T-helper 2 cell treated with Interferon-gamma antibody and Interleukin-4, amounts not matched to agents 100 ng/mL and 5 ng/mL, for 36 hours (primary cell): ENCODE data around the gene LTBR. TPM values are rescaled to one million over a fixed set of nuclear protein-coding genes. Genes with fewer than 3 reads are reported as not detected.

Experiments used
- intact Hi-C: fragments of 100-400 bp; cut with micrococcal nuclease; formaldehyde crosslinking; loops from one replicate; pipeline ENCODE4 v1.15.1; 2023
- total RNA-seq: library from RNA; stranded (reverse); gene quantifications from 2 replicates; pipeline ENCODE4 v1.2.3, GENCODE V29; 2022

Gene LTBR
- total RNA-seq, 1 donor from 2014 or later, result 0.20 TPM

DNA sequence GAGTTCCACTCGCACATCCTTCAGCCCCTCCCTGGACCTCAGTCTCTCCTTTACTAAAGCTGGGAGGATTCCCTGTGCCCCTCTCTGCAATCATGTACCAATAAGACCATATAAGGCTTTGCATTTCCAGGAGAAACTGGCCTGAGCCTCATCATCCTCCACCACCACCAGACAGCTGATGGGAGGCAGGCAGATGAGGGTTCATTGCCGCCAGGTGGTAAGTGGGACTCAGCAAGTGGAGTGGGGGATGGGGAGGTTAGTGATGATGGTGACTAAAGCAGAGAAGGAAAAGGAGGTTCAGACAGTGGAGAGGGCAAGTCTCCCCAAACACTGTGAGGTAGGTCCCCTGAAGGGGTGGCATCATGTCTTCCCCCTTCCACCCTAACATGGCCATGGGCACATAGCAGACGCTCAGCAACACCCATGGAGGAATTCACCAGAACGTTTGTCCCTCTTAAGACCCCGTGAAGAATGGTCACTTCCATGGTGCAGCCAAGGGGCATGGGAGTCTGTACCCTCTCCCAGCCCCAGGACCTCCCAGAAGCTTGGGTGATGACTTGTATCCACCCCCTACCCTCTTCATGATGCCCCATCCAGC is 37.6 kb upstream of the LTBR start:
- intact Hi-C loops, result no loop called here

DNA sequence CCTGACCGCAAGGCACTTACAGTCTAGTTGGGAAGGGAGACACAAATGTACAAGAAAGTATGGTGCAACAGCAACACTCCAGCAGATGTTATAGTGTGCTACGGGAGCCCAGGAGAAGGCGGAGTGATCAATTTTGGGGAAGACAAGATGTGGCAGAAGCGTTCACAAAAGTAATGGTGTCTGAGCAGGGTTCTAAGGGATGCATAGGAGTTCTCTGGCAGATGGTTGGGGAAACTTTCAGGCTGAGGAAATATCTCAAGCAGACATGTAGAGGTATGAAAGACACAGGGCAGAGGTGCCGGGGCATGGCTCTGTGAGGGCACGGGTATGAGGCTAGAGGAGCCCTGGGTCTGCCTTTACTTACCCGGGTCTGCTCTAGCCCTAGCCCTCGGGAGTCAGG is 37.0 kb upstream of the LTBR start:
- intact Hi-C loops, result no loop called here

DNA sequence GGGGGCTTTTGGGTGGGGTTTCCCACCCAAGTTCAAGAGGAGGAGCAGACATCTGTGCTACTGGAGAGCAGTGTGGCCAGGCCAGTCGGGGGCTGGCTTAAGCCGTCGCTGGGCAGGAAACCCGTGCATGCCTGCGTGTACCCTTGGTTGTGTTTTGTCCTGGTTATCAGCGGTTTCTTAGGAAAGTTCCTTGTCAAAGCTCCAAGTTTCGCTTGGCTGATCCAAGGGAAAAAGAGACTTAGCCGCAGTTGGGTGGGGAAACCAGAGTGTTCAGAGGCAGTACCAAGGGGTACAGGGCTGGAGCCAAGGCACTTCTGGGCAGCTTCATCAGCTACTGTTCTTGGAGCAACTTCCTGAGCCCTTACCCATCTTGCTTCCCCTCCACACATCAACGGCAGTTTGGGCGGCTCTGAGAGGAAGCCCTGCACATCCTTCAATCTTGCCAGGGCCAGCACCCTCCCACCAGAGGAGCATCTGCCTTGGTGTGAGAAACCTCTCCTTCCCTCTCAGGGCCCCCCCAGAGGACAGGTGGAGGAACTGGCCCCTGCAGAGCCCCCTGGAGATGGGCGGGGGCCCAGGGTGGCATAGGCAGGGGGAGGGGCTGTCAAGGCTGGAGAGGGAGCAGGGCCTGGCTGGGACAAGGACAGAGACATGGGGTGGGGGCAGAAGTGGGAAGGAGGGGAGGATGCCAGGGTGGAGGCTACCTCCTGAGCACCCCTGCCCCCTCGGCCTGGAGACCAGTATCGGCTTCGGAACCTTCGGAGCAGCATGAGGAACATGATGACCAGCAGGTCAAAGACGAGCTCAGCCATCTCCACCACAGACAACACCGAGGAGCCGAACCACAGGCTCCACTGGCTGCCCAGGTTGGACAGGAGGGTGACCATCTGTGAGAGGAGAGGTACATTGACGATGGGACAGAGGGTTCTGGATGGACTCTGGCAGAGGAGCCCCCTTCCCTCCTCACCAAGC is 36.3 kb upstream of the LTBR start:
- intact Hi-C loops, result no loop called here

DNA sequence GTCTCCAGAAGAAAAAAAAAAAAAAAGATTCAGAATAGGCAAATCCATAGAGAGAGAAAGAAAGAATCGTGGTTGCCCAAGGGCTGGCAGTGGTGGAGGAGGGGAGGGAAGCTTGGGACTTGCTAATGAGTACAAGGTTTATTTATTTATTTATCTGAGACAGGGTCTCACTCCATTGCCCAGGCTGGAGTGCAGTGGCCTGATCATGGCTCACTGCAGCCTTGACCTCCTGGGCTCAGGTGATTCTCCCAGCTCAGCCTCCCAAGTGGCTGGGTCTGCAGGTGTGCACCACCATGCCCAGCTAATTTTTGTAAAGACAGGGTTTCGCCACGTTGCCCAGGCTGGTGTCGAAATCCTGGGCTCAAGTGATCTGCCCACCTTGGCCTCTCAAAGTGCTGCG is 32.3 kb upstream of the LTBR start:
- intact Hi-C loops, result no loop called here

DNA sequence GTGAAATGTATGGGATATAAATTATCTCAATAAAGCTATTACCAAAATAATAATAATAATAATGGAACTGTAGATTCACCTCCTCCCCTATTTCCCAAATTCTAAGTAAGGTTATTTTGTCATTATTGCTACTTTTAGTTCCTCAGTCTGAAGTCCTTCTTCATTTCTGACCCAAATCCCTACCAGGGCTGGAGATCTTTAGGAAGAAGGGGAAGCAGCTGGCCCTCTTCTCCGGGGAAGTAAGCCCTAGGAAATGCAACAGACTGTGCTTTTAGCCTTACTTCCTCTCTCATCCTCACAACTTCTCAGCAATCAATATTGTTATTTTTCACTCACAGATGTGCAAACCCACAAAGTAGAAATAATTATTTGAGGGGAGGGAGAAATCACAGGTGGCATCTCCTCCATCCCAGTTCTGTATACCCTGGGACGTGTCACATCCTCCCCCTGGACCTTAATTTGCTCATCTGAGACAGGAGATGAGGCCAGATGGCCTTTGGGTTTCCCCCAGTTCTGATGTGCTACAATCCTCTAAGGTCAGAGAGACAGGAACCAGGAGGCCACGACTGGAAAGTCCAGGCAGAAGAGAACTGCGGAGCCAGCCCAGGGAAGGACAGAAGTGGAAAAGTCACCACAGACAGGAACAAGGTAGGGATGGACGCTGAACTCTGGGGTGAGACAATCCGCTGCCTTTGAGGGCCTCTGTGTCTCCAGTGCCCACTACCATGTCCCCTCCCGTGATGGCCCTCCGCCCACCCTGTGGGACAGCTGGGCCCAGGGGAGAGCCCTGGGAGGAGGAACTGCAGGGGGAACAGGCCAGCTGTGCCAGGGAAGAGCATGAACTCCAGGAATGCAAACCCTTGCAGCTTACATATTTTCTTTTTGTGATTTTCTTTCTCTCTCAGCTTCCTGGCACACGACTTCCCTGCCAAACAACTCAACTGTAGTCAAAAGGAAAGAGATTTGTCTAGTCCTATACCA is 31.5 kb upstream of the LTBR start:
- intact Hi-C loops, result no loop called here

DNA sequence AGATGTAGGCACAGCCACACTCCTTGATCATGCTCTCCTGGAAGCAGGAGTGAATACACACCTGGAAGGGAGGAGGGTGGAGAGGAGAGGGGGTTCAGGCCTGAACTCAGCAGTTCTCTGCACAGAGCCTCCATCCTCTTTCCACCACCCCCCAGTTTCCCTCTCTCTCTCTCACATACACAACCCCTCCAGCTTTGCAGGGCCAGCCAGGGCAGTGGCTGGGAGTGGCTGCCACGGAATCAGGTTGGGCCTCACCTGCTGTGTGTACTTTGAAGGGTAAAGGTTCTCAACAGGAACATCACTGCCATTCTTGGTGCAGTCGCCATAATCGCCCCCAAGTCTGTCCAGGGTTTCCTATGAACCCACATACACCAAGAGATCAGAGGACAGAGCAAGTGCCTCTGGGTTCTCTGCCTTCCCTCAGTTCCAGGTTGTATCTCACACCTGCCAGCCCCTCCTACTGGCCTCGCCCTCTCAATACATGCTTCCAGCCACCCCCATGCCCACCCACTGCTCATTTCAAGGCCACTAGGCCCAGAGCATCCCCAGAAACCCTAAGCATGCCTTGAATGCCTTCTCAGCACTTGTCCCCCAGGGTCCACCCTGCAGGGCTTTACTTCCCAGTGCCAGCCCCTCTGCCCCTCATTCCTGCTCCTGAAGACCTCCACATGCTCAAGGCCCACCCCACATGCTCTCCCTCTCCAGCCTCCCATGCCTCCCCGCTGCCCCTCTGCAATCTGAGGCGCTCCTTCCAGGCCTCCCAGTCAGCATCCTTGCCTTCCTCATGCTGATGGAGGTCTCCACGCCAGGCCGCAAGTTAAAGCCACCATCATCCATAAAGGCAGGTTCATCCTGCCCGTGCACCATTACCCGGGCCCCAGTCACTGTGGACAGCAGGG is 29.2 kb upstream of the LTBR start:
- intact Hi-C loops, result no loop called here

DNA sequence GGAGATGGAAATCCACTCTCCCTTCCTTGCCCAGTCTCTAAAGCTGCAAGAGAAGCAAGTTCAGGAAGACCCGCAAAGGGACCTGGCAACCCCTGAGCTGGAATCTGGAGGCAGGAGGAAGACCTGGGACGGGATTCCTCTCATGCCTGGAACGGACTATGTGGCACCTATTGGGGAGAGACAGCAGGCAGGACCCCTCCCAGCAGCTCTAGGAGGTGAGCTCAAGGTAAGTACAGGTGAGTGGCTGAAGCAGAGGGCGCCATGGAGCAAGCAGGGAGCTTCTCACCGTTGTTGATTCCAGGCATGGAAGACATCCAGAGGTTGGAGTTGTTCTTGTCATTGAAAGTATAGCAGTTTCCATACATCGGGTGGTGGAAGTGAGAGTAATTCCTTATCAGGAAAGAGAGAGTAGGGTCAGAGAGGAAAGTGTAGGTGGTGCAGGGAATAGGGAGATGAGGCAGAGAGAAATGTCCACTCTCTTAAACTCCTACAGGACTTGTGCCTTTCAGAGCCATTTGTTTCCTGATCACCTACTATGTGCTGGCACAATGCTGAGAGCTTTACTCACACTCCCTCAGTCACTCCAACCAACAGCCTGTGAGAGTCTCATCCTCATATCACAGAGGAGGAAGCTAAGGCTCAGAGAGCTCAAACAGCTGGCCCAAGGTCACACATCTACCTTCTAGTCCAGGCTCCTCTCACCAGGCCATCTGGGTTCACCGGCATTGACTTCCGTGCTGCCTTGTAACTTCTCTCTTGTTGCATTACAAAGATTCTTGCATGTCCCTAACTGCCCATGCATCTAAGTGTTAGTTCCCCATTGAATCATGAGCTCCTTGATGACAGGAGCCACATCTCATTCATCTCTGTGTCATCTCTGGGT is 28.2 kb upstream of the LTBR start:
- intact Hi-C loops, result no loop called here

DNA sequence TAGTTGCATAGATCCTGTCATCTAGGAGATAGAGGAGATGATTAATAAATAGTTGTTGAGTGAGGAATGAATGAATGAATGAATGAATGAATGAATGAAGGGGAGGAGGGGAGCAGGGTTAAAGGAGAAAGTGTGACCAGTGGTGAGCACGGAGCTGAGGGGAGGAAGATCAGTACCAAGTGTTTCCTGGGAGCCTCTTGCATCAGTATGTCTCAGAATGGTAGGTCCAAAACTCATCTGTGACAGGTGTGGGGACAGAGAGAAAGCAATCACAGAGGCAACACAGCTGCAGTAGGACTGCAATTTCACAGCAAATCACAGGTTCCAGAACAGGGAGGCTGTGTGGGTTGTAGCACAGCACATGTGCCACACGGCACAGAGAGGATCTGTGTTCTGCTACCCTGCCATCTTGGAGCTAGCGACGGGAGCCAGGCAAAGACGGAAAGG is 27.6 kb upstream of the LTBR start:
- intact Hi-C loops, result no loop called here

DNA sequence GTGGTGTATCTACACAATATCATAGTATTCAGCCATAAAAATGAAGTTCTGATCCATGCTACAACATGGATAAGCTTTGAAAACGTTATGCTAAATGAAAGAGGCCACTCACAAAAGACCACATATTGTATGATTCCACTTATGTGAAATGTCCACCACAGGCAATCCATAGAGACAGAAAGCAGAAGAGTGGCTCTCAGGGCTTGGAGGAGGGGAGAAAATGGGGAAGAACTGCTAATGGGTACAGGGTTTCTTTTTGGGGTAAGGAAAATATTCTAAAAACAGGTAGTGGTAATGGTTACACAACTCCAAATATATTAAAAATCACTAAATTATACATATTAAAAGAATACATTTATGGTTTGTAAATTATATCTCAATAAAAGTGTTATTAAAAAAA is 25.1 kb upstream of the LTBR start:
- intact Hi-C loops, result no loop called here

DNA sequence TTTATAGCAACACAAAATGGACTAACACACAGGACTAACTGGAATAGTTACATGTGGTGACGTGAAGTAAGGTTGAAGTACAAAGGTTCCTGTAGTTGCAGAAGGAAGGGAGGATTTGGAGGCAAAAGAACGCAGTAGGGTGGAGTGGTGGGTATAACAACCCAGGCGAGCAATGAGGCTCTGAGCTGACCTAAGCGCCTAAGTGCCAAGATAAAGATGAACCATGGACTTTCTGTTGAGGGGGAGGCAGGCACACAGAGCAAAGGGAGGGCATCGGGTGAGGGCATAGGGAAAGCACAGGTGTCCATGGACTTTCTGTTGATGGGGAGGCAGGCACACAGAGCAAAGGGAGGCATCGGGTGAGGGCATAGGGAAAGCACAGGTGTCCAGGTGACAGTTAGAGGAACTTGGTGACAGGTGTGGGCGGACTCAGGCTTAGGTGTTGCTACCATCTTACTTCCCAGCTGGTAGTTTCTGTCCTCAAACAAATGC is 23.8 kb upstream of the LTBR start:
- intact Hi-C loops, result loop anchor here (5.0 kb wide), 1 partner anchor 158 kb away; the partner anchor contains the start of gene CD9

DNA sequence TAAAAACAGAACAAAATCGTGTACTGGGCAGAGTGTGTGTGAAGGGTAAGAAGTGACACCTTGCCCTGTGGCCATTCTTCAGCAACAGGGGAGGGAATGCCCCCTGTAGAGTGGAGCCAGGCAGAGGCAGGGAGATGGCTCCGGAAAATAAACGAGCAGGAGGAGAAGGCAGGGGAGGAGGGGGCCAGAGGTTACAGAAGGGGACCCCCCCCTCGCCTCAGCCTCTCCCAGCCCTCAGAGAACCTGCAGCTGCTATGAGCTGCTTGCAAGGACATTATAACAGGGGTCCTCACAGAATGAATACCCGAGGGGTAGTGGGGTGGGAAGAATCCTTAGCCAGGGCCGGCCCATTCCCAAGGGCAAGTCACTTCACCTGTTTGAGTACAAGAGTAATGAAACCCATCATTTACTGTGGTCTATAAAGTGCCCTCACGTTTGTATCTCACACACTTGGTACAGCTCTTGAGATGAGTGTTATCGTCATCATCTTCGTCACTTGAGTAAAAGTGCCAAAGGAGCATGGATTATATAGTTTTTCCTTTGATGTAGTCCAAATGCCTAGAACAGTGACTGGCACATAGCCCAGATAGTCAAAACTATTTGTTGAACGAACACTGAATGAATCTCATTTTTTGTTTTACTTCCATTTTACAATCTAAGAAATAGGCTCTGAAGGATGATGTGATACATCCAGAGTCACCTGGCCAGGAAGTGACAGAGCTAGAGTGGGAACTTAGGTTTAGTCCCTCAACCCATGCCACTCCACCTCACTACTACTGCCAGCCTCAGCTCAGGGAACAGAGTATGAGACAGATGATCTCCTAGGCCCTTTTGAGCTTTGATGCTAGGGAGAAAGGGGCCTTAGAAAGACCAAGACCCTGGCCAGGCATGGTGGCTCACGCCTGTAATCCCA is 23.1 kb upstream of the LTBR start:
- intact Hi-C loops, result loop anchor here (5.0 kb wide), 1 partner anchor 159 kb away; the partner anchor contains the start of gene CD9

DNA sequence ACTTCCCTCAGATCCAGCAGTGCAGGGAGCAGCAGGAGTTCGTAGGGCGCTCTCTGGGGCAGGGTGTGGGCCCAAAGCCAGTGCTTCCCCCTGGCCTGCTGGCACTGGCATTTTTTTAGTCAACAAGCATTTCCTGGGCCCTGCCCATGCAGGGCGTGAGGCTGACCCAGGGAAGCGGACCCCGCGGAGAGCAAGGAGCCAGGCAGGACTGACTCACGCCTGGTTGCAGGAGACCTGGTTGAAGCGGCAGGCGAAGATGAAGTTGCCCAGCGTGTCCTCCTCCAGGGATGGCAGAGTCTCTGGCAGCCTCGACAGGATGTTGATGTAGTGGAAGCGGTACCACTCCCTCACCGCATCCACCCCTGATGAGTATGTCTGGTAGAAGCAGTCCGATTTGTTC is 22.1 kb upstream of the LTBR start:
- intact Hi-C loops, result loop anchor here (2.0 to 5.0 kb wide), 2 partner anchors 21 to 160 kb away; partner anchors contain the start of gene CD9

DNA sequence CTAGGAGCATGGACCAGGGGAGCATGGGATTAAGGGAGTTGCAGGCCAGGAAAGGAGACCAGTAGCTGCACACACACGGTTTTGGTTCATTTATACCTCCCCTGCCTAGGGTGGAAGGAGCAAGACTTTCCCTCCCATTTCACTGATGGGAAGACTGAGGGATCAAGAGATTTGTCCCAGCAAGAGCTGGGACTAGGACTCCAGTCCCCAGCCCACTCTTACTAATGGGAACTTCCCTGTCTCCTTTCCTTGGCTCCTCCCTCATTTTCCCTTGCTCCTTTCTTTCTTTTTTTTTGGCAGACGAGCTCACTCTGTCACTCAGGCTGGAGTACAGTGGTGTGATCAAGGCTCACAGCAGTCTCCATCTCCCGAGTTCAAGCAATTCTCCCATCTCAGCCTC is 21.6 kb upstream of the LTBR start:
- intact Hi-C loops, result loop anchor here (2.0 to 5.0 kb wide), 2 partner anchors 22 to 160 kb away; partner anchors contain the start of gene CD9

DNA sequence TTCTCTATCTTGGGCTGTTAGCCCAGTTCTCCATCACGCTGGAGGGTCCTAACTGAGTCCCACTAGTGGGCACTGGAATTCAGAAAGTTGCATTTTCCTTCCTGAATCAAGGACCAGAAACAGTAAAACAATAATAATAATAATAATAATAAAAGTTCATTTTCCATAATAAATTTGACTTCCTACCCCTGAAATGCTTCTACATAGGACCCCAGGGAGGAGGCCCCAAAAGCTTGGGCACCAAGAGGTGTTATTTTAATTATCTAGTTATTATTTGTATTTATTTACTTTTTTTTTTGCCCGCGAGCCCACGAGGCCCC is 21.0 kb upstream of the LTBR start:
- intact Hi-C loops, result loop anchor here (2.0 to 5.0 kb wide), 2 partner anchors 22 to 161 kb away; partner anchors contain the start of gene CD9

DNA sequence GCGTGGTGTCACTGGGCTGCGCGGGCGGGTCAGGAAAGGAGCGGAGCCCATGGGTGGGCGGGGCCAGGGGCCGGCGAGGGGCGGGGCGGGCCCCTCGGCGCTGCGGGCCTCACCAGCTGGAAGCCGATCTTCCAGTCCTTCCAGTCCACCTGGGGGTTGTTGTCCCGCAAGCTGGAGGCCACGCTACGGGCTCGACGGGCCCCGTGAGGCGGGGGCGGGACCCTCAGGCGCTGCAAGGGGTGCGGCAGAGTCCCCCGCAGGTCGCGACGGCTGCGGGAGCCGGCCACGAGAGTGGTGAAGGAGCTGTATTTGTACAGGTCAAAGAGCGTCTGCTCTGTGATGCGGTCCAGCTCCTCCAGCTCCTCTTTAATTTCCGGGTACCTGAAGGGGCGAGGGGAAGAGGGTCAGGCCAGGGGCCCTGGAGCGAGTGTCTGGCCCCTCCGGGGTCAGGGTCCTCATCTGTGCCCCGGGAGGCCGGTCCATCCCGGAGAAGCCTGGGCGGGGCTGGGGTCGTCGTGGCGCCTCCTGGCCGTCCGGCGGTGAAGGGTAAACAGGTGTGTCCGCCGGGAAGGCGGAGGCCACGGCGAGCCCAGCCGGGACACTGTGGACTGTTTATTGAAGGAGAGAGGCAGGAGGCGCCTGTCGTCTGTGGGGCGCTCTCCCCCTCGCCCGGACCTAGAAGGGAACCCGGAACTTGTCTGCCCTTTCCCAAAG is 20.5 kb upstream of the LTBR start:
- intact Hi-C loops, result loop anchor here (2.0 to 5.0 kb wide), 2 partner anchors 23 to 161 kb away; partner anchors contain the start of gene CD9

DNA sequence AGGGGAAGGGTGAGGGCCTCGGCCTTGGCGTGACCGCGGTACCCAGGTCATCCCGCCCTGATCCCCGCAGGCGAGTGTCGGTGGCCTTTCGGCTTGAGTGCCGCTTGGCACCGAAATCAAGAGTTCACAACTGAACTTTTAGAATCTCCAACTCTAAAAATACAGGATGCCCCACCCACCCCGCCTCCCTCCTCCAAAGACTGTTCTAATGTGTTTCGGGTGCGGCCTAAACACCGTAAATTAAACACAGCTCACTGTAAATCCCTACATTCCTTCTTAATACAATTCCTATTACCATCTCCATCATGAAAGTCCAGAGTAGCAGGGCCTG is 20.0 kb upstream of the LTBR start:
- intact Hi-C loops, result loop anchor here (5.0 kb wide), 1 partner anchor 162 kb away; the partner anchor contains the start of gene CD9
